Neuronal stem cell (in vitro differentiated cells): ENCODE data around the gene DBI.
A peak's percentile ranks its signal among the peaks of the same experiment; 100 is the strongest.
"Not testable (repeated sequence)": the region's sequence is repeated elsewhere in the genome, so short reads cannot be mapped to it uniquely, and the experiment has no call there.

ENCODE experiments used
- DNase-seq: peaks from one replicate; pipeline ENCODE4 v3.0.0-alpha.2; 2013; ENCODE audit warnings: low spot score
- H2AFZ ChIP-seq: one replicate; pipeline ENCODE4 v1.6.1; 2013; ENCODE audit warnings: mild to moderate bottlenecking, low read length, inconsistent platforms
- H2AK5ac ChIP-seq: 2 replicates; pipeline ENCODE4 v1.6.1; 2013; ENCODE audit warnings: low read depth, mild to moderate bottlenecking, inconsistent platforms, low read length, moderate library complexity, mixed read lengths
- H2BK120ac ChIP-seq: 2 replicates; pipeline ENCODE4 v1.6.1; 2013; ENCODE audit warnings: low read depth, mild to moderate bottlenecking, inconsistent platforms, low read length, moderate library complexity, mixed read lengths
- H2BK12ac ChIP-seq: one replicate; pipeline ENCODE4 v1.6.1; 2013; ENCODE audit warnings: low read length, inconsistent platforms
- H2BK15ac ChIP-seq: 2 replicates; pipeline ENCODE4 v1.6.1; 2013; ENCODE audit warnings: mild to moderate bottlenecking, low read length, inconsistent platforms, mixed read lengths
- H2BK5ac ChIP-seq: one replicate; pipeline ENCODE4 v1.6.1; 2013; ENCODE audit warnings: inconsistent platforms, mild to moderate bottlenecking, low read length, moderate library complexity
- H3K14ac ChIP-seq: one replicate; pipeline ENCODE4 v1.6.1; 2013; ENCODE audit warnings: low read length, inconsistent platforms
- H3K18ac ChIP-seq: 2 replicates; pipeline ENCODE4 v1.6.1; 2013; ENCODE audit warnings: low read length, inconsistent platforms
- H3K23ac ChIP-seq: 2 replicates; pipeline ENCODE4 v1.6.1; 2013; ENCODE audit warnings: low read depth, mild to moderate bottlenecking, mixed read lengths, low read length, inconsistent platforms; ENCODE audit not compliant: poor library complexity
- H3K27ac ChIP-seq: replicated peaks from 3 replicates; pipeline ENCODE4 v1.5.1; 2013; ENCODE audit warnings: low read length, inconsistent platforms
- H3K27me3 ChIP-seq, 3 experiments: 2 replicates each; pipeline ENCODE4 v1.6.1; 2013; ENCODE audit warnings: low read length in 3 of 3, mild to moderate bottlenecking in 2 of 3, inconsistent platforms in 1 of 3, low read depth in 1 of 3, mixed read lengths in 1 of 3, moderate library complexity in 1 of 3; ENCODE audit not compliant: control insufficient read depth in 3 of 3, insufficient read depth in 3 of 3
- H3K36me3 ChIP-seq, 2 donors: replicated peaks in 1 of 2; 2 replicates each; pipeline ENCODE4 v1.6.1; 2013; ENCODE audit warnings: low read length in 2 of 2; ENCODE audit not compliant: control insufficient read depth in 2 of 2, insufficient read depth in 2 of 2
- H3K4ac ChIP-seq: 2 replicates; pipeline ENCODE4 v1.6.1; 2013; ENCODE audit warnings: inconsistent platforms, mild to moderate bottlenecking, low read length, moderate library complexity
- H3K4me1 ChIP-seq, 2 donors: 1 replicate in 1 of 2; 2 replicates in 1 of 2; pipeline ENCODE4 v1.6.1; 2013; ENCODE audit warnings: low read length in 2 of 2, low read depth in 1 of 2; ENCODE audit not compliant: control insufficient read depth in 2 of 2, insufficient read depth in 1 of 2
- H3K4me2 ChIP-seq: one replicate; pipeline ENCODE4 v1.6.1; 2013; ENCODE audit warnings: mild to moderate bottlenecking, low read length, inconsistent platforms; ENCODE audit not compliant: insufficient read depth, poor library complexity, severe bottlenecking
- H3K4me3 ChIP-seq, 2 donors: 2 replicates each; pipeline ENCODE4 v1.5.1; 2013; ENCODE audit warnings: low read length in 2 of 2, mild to moderate bottlenecking in 2 of 2, inconsistent platforms in 1 of 2, moderate library complexity in 1 of 2
- H3K79me1 ChIP-seq: one replicate; pipeline ENCODE4 v1.6.1; 2013; ENCODE audit warnings: low read depth, mild to moderate bottlenecking, inconsistent platforms, low read length, moderate library complexity
- H3K9ac ChIP-seq: one replicate; pipeline ENCODE4 v1.6.1; 2013; ENCODE audit warnings: mild to moderate bottlenecking, low read depth, low read length, inconsistent platforms; ENCODE audit not compliant: poor library complexity
- H3K9me3 ChIP-seq, 2 donors: replicated peaks in 1 of 2; 2 replicates each; pipeline versions ENCODE3 to v1.6.1; 2013; ENCODE audit warnings: low read length in 2 of 2, mild to moderate bottlenecking in 2 of 2, inconsistent platforms in 1 of 2, low read depth in 1 of 2, mixed read lengths in 1 of 2, moderate library complexity in 1 of 2; ENCODE audit not compliant: control insufficient read depth in 2 of 2, insufficient read depth in 1 of 2
- H4K8ac ChIP-seq: one replicate; pipeline ENCODE4 v1.6.1; 2013; ENCODE audit warnings: low read depth, mild to moderate bottlenecking, inconsistent platforms, low read length, moderate library complexity
- H4K91ac ChIP-seq: one replicate; pipeline ENCODE4 v1.6.1; 2013; ENCODE audit warnings: low read length, low read depth, mild to moderate bottlenecking, inconsistent platforms; ENCODE audit not compliant: poor library complexity
- WGBS, 2 donors: extraction: QIAGEN DNeasy Blood & Tissue Kit; methylation state at CpG; one replicate each; pipeline ENCODE4 v1.1.7; 2013; ENCODE audit warnings: missing lambda C conversion rate in 2 of 2, mixed read lengths in 1 of 2; ENCODE audit not compliant: insufficient read length in 2 of 2, insufficient replicate concordance in 1 of 2; ENCODE audit errors: extremely low coverage in 2 of 2; 5-methylcytosine and 5-hydroxymethylcytosine counted together

DBI gene

GRCh38 chr2:119397196-119397595 lies 30.4 kb downstream of the DBI start:
- no peak for DNase-seq
- Histone ChIP-seq H2AFZ (no peak overlapping the region), H2BK120ac (no peak overlapping the region), H3K79me1 (peaks cover 4% of the 10 kb centered on the region), H3K14ac (no peak overlapping the region), H2BK12ac (no peak overlapping the region), H3K4me1 (peaks cover 0 to 2% of the 10 kb centered on the region in 2 donors), H3K4me3 (no peak overlapping the region), H3K4ac (no peak overlapping the region), H3K9me3 (peaks cover 0 to 2% of the 10 kb centered on the region in 2 donors), H3K18ac (peak overlapping the region; percentile 41), H4K91ac (no peak overlapping the region), H3K4me2 (no peak overlapping the region), H3K23ac (no peak overlapping the region), H3K36me3 (no peaks in the 10 kb centered on the region), H2BK5ac (peak overlapping the region; percentile 69), H2AK5ac (peak overlapping the region; percentile 61), H3K27me3 (peaks cover 0 to 4% (median 0%) of the 10 kb centered on the region in 3 experiments), H3K9ac (no peak overlapping the region), H2BK15ac (peak overlapping the region; percentile 45), H4K8ac (peak overlapping the region; percentile 6), H3K27ac (no peak overlapping the region)
- no CpG with 5 or more reads among the region's 6 CpGs for WGBS, 2 donors

GRCh38 chr2:119402106-119402505 lies 35.3 kb downstream of the DBI start:
- H3K18ac ChIP-seq: no peak overlapping the region
- H2BK5ac ChIP-seq: no peak overlapping the region
- H2BK120ac ChIP-seq: no peak overlapping the region
- no CpG with 5 or more reads among the region's 5 CpGs for WGBS, 2 donors
- H2AK5ac ChIP-seq: no peak overlapping the region
- no peak overlapping the region for H3K23ac ChIP-seq
- H3K14ac ChIP-seq: no peak overlapping the region
- H2BK15ac ChIP-seq: no peak overlapping the region
- peaks cover 0 to 2% of the 10 kb centered on the region in 2 donors for H3K4me1 ChIP-seq
- no peak overlapping the region for H3K27ac ChIP-seq
- H3K79me1 ChIP-seq: peaks cover 4% of the 10 kb centered on the region
- peaks cover 0 to 2% of the 10 kb centered on the region in 2 donors for H3K9me3 ChIP-seq
- no peak overlapping the region for H4K8ac ChIP-seq
- no peak overlapping the region for H3K4ac ChIP-seq
- no peak overlapping the region for H2AFZ ChIP-seq
- no peak overlapping the region for H3K9ac ChIP-seq
- no peak overlapping the region for H3K4me3 ChIP-seq
- H3K27me3 ChIP-seq: peaks cover 0 to 5% (median 0%) of the 10 kb centered on the region in 3 experiments
- no peak overlapping the region for H2BK12ac ChIP-seq
- no peak for DNase-seq
- H3K36me3 ChIP-seq: no peaks in the 10 kb centered on the region
- H3K4me2 ChIP-seq: no peak overlapping the region
- H4K91ac ChIP-seq: no peak overlapping the region

GRCh38 chr2:119402645-119403560 lies 36.1 kb downstream of the DBI start:
- H3K79me1 ChIP-seq: peaks cover 4% of the 10 kb centered on the region
- H3K23ac ChIP-seq: no peak overlapping the region
- no peak overlapping the region for H3K4me3 ChIP-seq
- H2BK12ac ChIP-seq: no peak overlapping the region
- H2AK5ac ChIP-seq: no peak overlapping the region
- H3K9ac ChIP-seq: peak overlapping the region; percentile 7
- H3K14ac ChIP-seq: no peak overlapping the region
- H3K4me1 ChIP-seq: peaks cover 0 to 2% of the 10 kb centered on the region in 2 donors
- no peak for DNase-seq
- no peak overlapping the region for H3K4ac ChIP-seq
- no peaks in the 10 kb centered on the region for H3K36me3 ChIP-seq
- no CpG with 5 or more reads among the region's 10 CpGs for whole genome bisulfite sequencing, 2 donors
- H2BK120ac ChIP-seq: no peak overlapping the region
- H2BK15ac ChIP-seq: no peak overlapping the region
- H4K91ac ChIP-seq: no peak overlapping the region
- peaks cover 0 to 5% (median 0%) of the 10 kb centered on the region in 3 experiments for H3K27me3 ChIP-seq
- no peak overlapping the region for H2AFZ ChIP-seq
- no peak overlapping the region for H3K27ac ChIP-seq
- H3K9me3 ChIP-seq: peaks cover 0 to 2% of the 10 kb centered on the region in 2 donors
- H2BK5ac ChIP-seq: no peak overlapping the region
- no peak overlapping the region for H3K4me2 ChIP-seq
- no peak overlapping the region for H3K18ac ChIP-seq
- H4K8ac ChIP-seq: no peak overlapping the region

- not testable (repeated sequence) for H3K4ac ChIP-seq, H2AFZ ChIP-seq, H3K23ac ChIP-seq, H2BK12ac ChIP-seq, H4K91ac ChIP-seq, H3K27ac ChIP-seq, H2AK5ac ChIP-seq, H3K4me3 ChIP-seq, H3K79me1 ChIP-seq, H3K4me1 ChIP-seq, H3K9me3 ChIP-seq, H2BK15ac ChIP-seq, H3K4me2 ChIP-seq, H3K14ac ChIP-seq, H2BK120ac ChIP-seq, DNase-seq, H2BK5ac ChIP-seq, H3K9ac ChIP-seq, H3K36me3 ChIP-seq, H4K8ac ChIP-seq, H3K27me3 ChIP-seq, H3K18ac ChIP-seq
- no CpG with 5 or more reads among the region's 12 CpGs for WGBS, 2 donors
Observed at GRCh38 chr2:119403618-119404017, 36.8 kb downstream of the DBI start.
